SK-N-SH (cell line): ENCODE measurements around the gene BCAP31. TPM values are rescaled to one million over a fixed set of nuclear protein-coding genes. Genes with fewer than 3 reads are reported as not detected.
"Not testable (repeated sequence)": the region's sequence is repeated elsewhere in the genome, so short reads cannot be mapped to it uniquely, and the experiment has no call there.

Experiments
- CTCF ChIA-PET: fragments of 300-600, 350-600 bp; formaldehyde crosslinking; extraction: SDS; loops from one replicate; lab custom pipeline; 2021; lab: Yijun Ruan, JAX
- POLR2A ChIA-PET: fragments of 350-600 bp; sonication (Branson Sonifier 250); formaldehyde crosslinking; extraction: SDS; loops from one replicate; lab custom pipeline; 2020; ENCODE audit warnings: antibody characterized with exemption, inconsistent platforms; lab: Yijun Ruan, JAX
- DNase-seq: peaks from one replicate; pipeline ENCODE4 v3.0.0; 2012
- H2AFZ ChIP-seq: fragments of 200-600 bp; sonication (generic); 2 replicates; pipeline ENCODE4 v1.8.1; 2016; ENCODE audit warnings: antibody characterized with exemption, mild to moderate bottlenecking, low read depth
- H3F3A ChIP-seq: fragments of 200-600 bp; sonication (generic); replicated peaks from 2 replicates; pipeline ENCODE3; 2016; ENCODE audit warnings: antibody characterized with exemption, mild to moderate bottlenecking; ENCODE audit not compliant: insufficient read depth
- H3K27ac ChIP-seq, 2 experiments: fragments of 200-500 bp in 1 of 2; fragments of 200-600 bp in 1 of 2; sonication (Bioruptor generic) in 1 of 2; sonication (generic), shearing (Covaris generic) in 1 of 2; 2 replicates each; pipeline versions ENCODE4 v1.5.1 to v1.6.1; 2014 to 2016; ENCODE audit warnings: low read depth in 2 of 2, inconsistent platforms in 1 of 2, low read length in 1 of 2, mild to moderate bottlenecking in 1 of 2, mixed read lengths in 1 of 2
- H3K27me3 ChIP-seq: fragments of 200-600 bp; sonication (generic), shearing (Covaris generic); 2 replicates; pipeline ENCODE4 v1.6.1; 2016; ENCODE audit warnings: mixed run types; ENCODE audit not compliant: insufficient read depth
- H3K36me3 ChIP-seq, 2 experiments: fragments of 200-500 bp in 1 of 2; fragments of 200-600 bp in 1 of 2; sonication (Bioruptor generic) in 1 of 2; sonication (generic) in 1 of 2; replicated peaks in 1 of 2; 2 replicates each; pipeline versions ENCODE3 to v1.5.1; 2014 to 2016; ENCODE audit warnings: low read length in 1 of 2, mild to moderate bottlenecking in 1 of 2; ENCODE audit not compliant: insufficient read depth in 2 of 2, control insufficient read depth in 1 of 2
- H3K4me1 ChIP-seq, 2 experiments: fragments of 200-500 bp in 1 of 2; fragments of 200-600 bp in 1 of 2; sonication (Bioruptor generic) in 1 of 2; sonication (generic), shearing (Covaris generic) in 1 of 2; 2 replicates each; pipeline versions ENCODE4 v1.5.1 to v1.6.1; 2014 to 2016; ENCODE audit warnings: low read depth in 1 of 2, low read length in 1 of 2, mixed run types in 1 of 2; ENCODE audit not compliant: insufficient read depth in 2 of 2, control insufficient read depth in 1 of 2
- H3K4me2 ChIP-seq: fragments of 200-600 bp; sonication (generic), shearing (Covaris generic); 2 replicates; pipeline ENCODE4 v1.6.1; 2017; ENCODE audit warnings: mixed run types
- H3K4me3 ChIP-seq, 2 experiments: fragments of 200-500 bp in 1 of 2; fragments of 200-600 bp in 1 of 2; sonication (Bioruptor generic) in 1 of 2; sonication (generic), shearing (Covaris generic) in 1 of 2; 2 replicates each; pipeline versions ENCODE4 v1.5.1 to v1.8.1; 2014 to 2016; ENCODE audit warnings: low read depth in 2 of 2, inconsistent platforms in 1 of 2, low read length in 1 of 2, mild to moderate bottlenecking in 1 of 2, mixed read lengths in 1 of 2, moderate library complexity in 1 of 2
- H3K79me2 ChIP-seq: fragments of 200-600 bp; sonication (generic); 2 replicates; pipeline ENCODE4 v1.8.1; 2017; ENCODE audit warnings: mild to moderate bottlenecking; ENCODE audit not compliant: insufficient read depth
- H3K9ac ChIP-seq: fragments of 200-600 bp; sonication (generic); 2 replicates; pipeline ENCODE4 v1.6.1; 2017; ENCODE audit warnings: mixed run types
- H3K9me2 ChIP-seq: fragments of 200-600 bp; sonication (generic); 2 replicates; pipeline ENCODE4 v1.6.1; 2017; ENCODE audit warnings: mixed run types
- H3K9me3 ChIP-seq: fragments of 200-600 bp; sonication (generic); 2 replicates; pipeline ENCODE4 v1.6.1; 2017; ENCODE audit warnings: mixed run types, mild to moderate bottlenecking, moderate library complexity
- H4K20me1 ChIP-seq: fragments of 200-600 bp; sonication (generic); 2 replicates; pipeline ENCODE4 v1.6.1; 2017; ENCODE audit warnings: mild to moderate bottlenecking, mixed run types; ENCODE audit not compliant: insufficient read depth
- CTCF ChIP-seq: fragments of 200-600 bp; sonication (generic); IDR thresholded peaks from 2 replicates; pipeline ENCODE4 v1.6.1; 2017; ENCODE audit warnings: antibody characterized with exemption, mild to moderate bottlenecking, moderate library complexity
- EP300 ChIP-seq, 2 experiments: IDR thresholded peaks; 2 replicates each; pipeline versions ENCODE4 v1.4.0 to v1.6.1; 2012; ENCODE audit warnings: borderline replicate concordance in 1 of 2, low read depth in 1 of 2, low read length in 1 of 2
- EZH2phosphoT487 ChIP-seq: fragments of 200-600 bp; sonication (generic); IDR thresholded peaks from 2 replicates; pipeline ENCODE4 v1.6.1; 2017; ENCODE audit warnings: low read depth, mixed run types, mild to moderate bottlenecking, antibody characterized with exemption, moderate library complexity, borderline replicate concordance
- FOXJ3 ChIP-seq: sonication (generic); formaldehyde crosslinking; IDR thresholded peaks from 2 replicates; pipeline ENCODE4 v1.5.1; 2020; ENCODE audit warnings: mild to moderate bottlenecking, missing genetic modification reagents
- GABPA ChIP-seq: IDR thresholded peaks from 2 replicates; pipeline ENCODE4 v1.4.0; 2012; ENCODE audit warnings: low read depth, mild to moderate bottlenecking
- GATA2 ChIP-seq: sonication (generic); formaldehyde crosslinking; IDR thresholded peaks from 2 replicates; pipeline ENCODE4 v1.5.0; 2020; ENCODE audit warnings: mild to moderate bottlenecking, missing genetic modification reagents
- MAX ChIP-seq: IDR thresholded peaks from 2 replicates; pipeline ENCODE4 v1.4.0; 2012; ENCODE audit warnings: low read depth
- MXI1 ChIP-seq: IDR thresholded peaks from 2 replicates; pipeline ENCODE4 v1.6.1; 2012; ENCODE audit warnings: mild to moderate bottlenecking, low read depth, low read length, improper control_type of control experiment
- NFIC ChIP-seq: IDR thresholded peaks from 2 replicates; pipeline ENCODE4 v1.4.0; 2012; ENCODE audit warnings: borderline replicate concordance
- RFX5 ChIP-seq: IDR thresholded peaks from 2 replicates; pipeline ENCODE4 v1.6.1; 2012; ENCODE audit warnings: mild to moderate bottlenecking, improper control_type of control experiment, low read length
- RXRA ChIP-seq: IDR thresholded peaks from 2 replicates; pipeline ENCODE4 v1.4.0; 2012; ENCODE audit warnings: low read depth, mild to moderate bottlenecking, borderline replicate concordance
- TAF1 ChIP-seq: IDR thresholded peaks from 2 replicates; pipeline ENCODE4 v1.6.1; 2012; ENCODE audit warnings: low read depth, mild to moderate bottlenecking, low read length, moderate library complexity, borderline replicate concordance
- TEAD4 ChIP-seq: IDR thresholded peaks from 2 replicates; pipeline ENCODE4 v1.4.0; 2012; ENCODE audit warnings: mild to moderate bottlenecking, borderline replicate concordance; ENCODE audit not compliant: insufficient read depth
- YY1 ChIP-seq: IDR thresholded peaks from 2 replicates; pipeline ENCODE4 v1.4.0; 2012; ENCODE audit warnings: low read depth, mild to moderate bottlenecking
- ZBTB33 ChIP-seq: IDR thresholded peaks from 2 replicates; pipeline ENCODE4 v1.4.0; 2012; ENCODE audit warnings: low read depth, borderline replicate concordance
- WGBS: methylation state at CpG from one replicate; pipeline ENCODE4 v1.1.6; 2017; ENCODE audit warnings: low lambda C conversion rate; 5-methylcytosine and 5-hydroxymethylcytosine counted together
- polyA plus RNA-seq, 3 experiments: library from polyadenylated mRNA; depleted of rRNA; stranded (reverse); fragments of >200 nt; gene quantifications; 2 replicates each; pipeline ENCODE4 v1.2.3, GENCODE V29; 2012

BCAP31 gene
- polyA plus RNA-seq, 1 of the 3 experiments (the other 2 are of a cell fraction): 173 TPM

GRCh38 chrX:153692003-153692402 is 32.2 kb downstream of the BCAP31 start:
- Histone ChIP-seq H3K4me3 (no peak overlapping the region), H3F3A (no peaks in the 10 kb centered on the region), H3K79me2 (peaks cover 12% of the 10 kb centered on the region), H3K9ac (no peak overlapping the region), H3K9me3 (no peaks in the 10 kb centered on the region), H3K4me1 (peaks cover 0 to 37% of the 10 kb centered on the region in 2 experiments; a peak in 1 of 4 replicates), H3K27ac (no peak overlapping the region; a peak in 1 of 4 replicates), H2AFZ (no peak overlapping the region), H3K4me2 (no peak overlapping the region), H3K27me3 (no peaks in the 10 kb centered on the region; the same call in 1 of the 2 replicates), H3K9me2 (no peaks in the 10 kb centered on the region), H4K20me1 (peaks cover 9% of the 10 kb centered on the region; the same call in 1 of the 2 replicates), H3K36me3 (peaks cover 0 to 2% of the 10 kb centered on the region in 2 experiments)
- POLR2A ChIA-PET: no interaction called here
- 33% methylated on average over 1 of the region's 4 CpGs for WGBS
- CTCF ChIA-PET: interaction anchor here (1.2 to 1.3 kb wide), 2 partner anchors 16 to 152 kb away, joined by 3 to 5 read pairs; no protein-coding TSS in a partner anchor
- DNase-seq: no peak
- TF ChIP-seq EP300 (IDR thresholded peaks at IDR 0.05; ENCODE audit: borderline replicate concordance in 1 of 2, low read depth in 1 of 2, low read length in 1 of 2) (no peak), CTCF (no peak), TAF1 (no peak), TEAD4 (no peak), NFIC (no peak), GABPA (no peak), GATA2 (CRISPR knock-in tag) (no peak), ZBTB33 (no peak), RFX5 (no peak), FOXJ3 (CRISPR knock-in tag) (no peak), MAX (no peak), RXRA (no peak), EZH2phosphoT487 (no peak), MXI1 (no peak), YY1 (no peak)

GRCh38 chrX:153691032-153691827 is 33.0 kb downstream of the BCAP31 start:
- peaks cover 12% of the 10 kb centered on the region for H3K79me2 ChIP-seq
- CTCF ChIA-PET, H3F3A ChIP-seq, H3K4me2 ChIP-seq, H3K27ac ChIP-seq, DNase-seq, H3K36me3 ChIP-seq, H3K27me3 ChIP-seq, H3K4me3 ChIP-seq, POLR2A ChIA-PET, H4K20me1 ChIP-seq, H2AFZ ChIP-seq, H3K9ac ChIP-seq, H3K9me2 ChIP-seq, H3K9me3 ChIP-seq: not testable (repeated sequence)
- WGBS: 52% methylated on average over 6 of the region's 21 CpGs
- peaks cover 0 to 41% of the 10 kb centered on the region in 2 experiments; a peak in 1 of 4 replicates for H3K4me1 ChIP-seq
